Prostate gland (tissue), 1 donor: Measurements from ENCODE around the gene NFATC3.
"Not testable (repeated sequence)": the region's sequence is repeated elsewhere in the genome, so short reads cannot be mapped to it uniquely, and the experiment has no call there.

Experiments
- POLR2A ChIP-seq: fragments of 450-650 bp; IDR thresholded peaks from one replicate; pipeline ENCODE4 v1.6.1; 2016; ENCODE audit warnings: antibody characterized with exemption, mild to moderate bottlenecking
- POLR2AphosphoS5 ChIP-seq: sonication (generic); formaldehyde crosslinking; IDR thresholded peaks from one replicate; pipeline ENCODE4 v1.6.1; 2017; ENCODE audit warnings: antibody characterized with exemption

DNA sequence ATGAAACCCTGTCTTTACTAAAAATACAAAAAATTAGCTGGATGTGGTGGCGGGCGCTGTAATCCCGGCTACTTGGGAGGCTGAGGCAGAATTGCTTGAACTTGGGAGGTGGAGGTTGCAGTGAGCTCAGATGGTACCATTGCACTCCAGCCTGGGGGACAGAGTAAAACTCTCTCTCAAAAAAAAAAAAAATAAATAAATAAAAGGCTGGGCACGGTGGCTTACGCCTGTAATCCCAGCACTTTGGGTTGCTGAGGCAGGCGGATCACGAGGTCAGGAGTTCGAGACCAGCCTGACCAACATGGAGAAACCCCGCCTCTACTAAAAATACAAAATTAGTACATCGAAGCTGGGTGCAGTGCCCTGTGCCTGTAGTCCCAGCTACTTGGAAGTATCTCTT is 7.1 kb downstream of the NFATC3 start:
- not testable (repeated sequence) for TF ChIP-seq POLR2A, POLR2AphosphoS5
